Measurements from ENCODE around the gene KCNQ2. TPM values are rescaled to one million over a fixed set of nuclear protein-coding genes. Genes with fewer than 3 reads are reported as not detected.

KCNQ2 gene
- total RNA-seq, 1 experiment from 2014 or later = 0.25 TPM

DNA sequence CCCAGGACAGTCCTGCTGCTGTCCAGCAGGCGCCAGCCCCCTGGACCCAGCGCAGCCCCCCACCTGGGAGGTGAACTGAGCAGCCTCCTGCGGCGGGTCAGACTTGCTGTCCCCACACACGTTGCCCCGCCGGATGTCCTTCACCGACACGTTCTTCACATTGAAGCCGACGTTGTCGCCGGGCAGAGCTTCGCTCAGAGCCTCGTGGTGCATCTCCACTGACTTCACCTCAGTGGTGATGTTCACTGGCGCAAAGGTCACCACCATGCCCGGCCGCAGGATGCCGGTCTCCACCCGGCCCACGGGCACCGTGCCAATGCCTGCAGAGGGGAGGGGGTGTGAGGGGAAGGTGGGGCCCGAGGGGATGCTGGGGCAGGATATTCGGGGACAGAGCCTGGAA lies 18.0 kb upstream of the KCNQ2 start:
- no peak overlapping the region for H3K4me3 ChIP-seq (ENCODE audit: low read depth, low read length)
- Mint-ChIP-seq H3K27ac (ENCODE audit: unreplicated experiment) (no peak overlapping the region), H3K36me3 (ENCODE audit: insufficient read depth, unreplicated experiment) (no peaks in the 10 kb centered on the region), H3K4me3 (ENCODE audit: unreplicated experiment) (no peak overlapping the region), H3K27me3 (ENCODE audit: insufficient read depth, unreplicated experiment) (no peaks in the 10 kb centered on the region), H3K9me3 (ENCODE audit: unreplicated experiment) (peaks cover 20% of the 10 kb centered on the region), H3K4me1 (ENCODE audit: low read depth, unreplicated experiment) (no peaks in the 10 kb centered on the region)
- no peak for DNase-seq
- no peaks in the 10 kb centered on the region for H3K4me1 ChIP-seq
- ChIA-PET CTCF (no interaction called here), POLR2A (no interaction called here)
- TF ChIP-seq, protein P1, sequence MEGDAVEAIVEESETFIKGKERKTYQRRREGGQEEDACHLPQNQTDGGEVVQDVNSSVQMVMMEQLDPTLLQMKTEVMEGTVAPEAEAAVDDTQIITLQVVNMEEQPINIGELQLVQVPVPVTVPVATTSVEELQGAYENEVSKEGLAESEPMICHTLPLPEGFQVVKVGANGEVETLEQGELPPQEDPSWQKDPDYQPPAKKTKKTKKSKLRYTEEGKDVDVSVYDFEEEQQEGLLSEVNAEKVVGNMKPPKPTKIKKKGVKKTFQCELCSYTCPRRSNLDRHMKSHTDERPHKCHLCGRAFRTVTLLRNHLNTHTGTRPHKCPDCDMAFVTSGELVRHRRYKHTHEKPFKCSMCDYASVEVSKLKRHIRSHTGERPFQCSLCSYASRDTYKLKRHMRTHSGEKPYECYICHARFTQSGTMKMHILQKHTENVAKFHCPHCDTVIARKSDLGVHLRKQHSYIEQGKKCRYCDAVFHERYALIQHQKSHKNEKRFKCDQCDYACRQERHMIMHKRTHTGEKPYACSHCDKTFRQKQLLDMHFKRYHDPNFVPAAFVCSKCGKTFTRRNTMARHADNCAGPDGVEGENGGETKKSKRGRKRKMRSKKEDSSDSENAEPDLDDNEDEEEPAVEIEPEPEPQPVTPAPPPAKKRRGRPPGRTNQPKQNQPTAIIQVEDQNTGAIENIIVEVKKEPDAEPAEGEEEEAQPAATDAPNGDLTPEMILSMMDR (IDR thresholded peaks at IDR 0.05; ENCODE audit: insufficient read depth in 1 of 2, low read depth in 1 of 2, low read length in 1 of 2, severe bottlenecking in 1 of 2, unreplicated experiment in 1 of 2) = no peak
- no peaks in the 10 kb centered on the region for H3K36me3 ChIP-seq (ENCODE audit: control insufficient read depth, insufficient read depth, low read length)
- H3K27me3 ChIP-seq (replicated peaks; ENCODE audit: control insufficient read depth, insufficient read depth, low read length) = no peaks in the 10 kb centered on the region
- intact Hi-C loops (cut with micrococcal nuclease; ENCODE audit: unreplicated experiment) = no loop called here
- H3K9me3 ChIP-seq = no peaks in the 10 kb centered on the region
- no TSS peak for BruUV-seq (replicated peaks)

DNA sequence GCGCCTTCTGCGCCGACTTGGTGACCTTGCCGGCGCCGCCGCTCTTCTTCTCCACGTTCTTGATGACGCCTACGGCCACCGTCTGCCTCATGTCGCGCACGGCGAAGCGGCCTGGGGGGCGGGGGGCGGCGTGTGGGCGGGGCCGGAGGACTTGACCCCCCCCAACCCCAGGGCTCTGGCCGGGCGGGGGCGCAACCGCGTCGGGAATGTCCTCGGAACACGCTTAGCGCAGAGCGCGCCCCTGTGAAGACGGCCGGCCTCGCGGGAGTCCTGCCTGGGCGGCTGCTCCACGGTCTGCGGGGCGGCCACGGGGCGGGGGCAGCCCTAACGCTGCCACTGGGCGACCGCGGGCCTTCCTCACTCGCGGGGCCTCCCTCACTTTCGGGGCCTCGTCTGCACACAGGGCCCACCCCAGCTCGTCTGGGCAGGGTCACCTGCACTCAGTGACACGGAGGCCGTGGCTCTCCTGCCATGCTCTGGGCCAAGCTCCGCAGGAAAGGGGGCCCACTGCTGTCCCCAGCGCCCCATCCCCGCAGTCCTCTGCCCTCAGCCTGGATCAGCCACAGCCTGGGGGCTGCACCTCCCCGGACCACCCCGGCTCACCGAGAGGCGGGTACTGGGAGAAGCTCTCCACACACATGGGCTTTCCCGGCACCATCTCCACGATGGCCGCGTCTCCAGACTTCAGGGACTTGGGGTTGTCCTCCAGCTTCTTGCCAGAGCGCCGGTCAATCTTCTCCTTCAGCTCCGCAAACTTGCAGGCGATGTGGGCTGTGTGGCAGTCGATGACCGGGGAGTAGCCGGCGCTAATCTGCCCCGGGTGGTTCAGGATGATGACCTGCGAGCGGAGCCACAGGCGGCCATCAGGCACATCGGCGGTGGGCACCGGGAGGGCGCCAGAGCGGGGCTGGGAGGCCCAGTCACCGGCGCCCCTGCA lies 16.1 kb upstream of the KCNQ2 start:
- Histone ChIP-seq H3K4me3 (ENCODE audit: low read depth, low read length) (no peak overlapping the region), H3K4me1 (no peaks in the 10 kb centered on the region), H3K27me3 (replicated peaks; ENCODE audit: control insufficient read depth, insufficient read depth, low read length) (no peaks in the 10 kb centered on the region), H3K36me3 (ENCODE audit: control insufficient read depth, insufficient read depth, low read length) (no peaks in the 10 kb centered on the region), H3K9me3 (no peaks in the 10 kb centered on the region)
- Mint-ChIP-seq H3K4me3 (ENCODE audit: unreplicated experiment) (no peak overlapping the region), H3K27ac (ENCODE audit: unreplicated experiment) (no peak overlapping the region), H3K9me3 (ENCODE audit: unreplicated experiment) (peaks cover 20% of the 10 kb centered on the region), H3K27me3 (ENCODE audit: insufficient read depth, unreplicated experiment) (peaks cover 4% of the 10 kb centered on the region), H3K36me3 (ENCODE audit: insufficient read depth, unreplicated experiment) (no peaks in the 10 kb centered on the region), H3K4me1 (ENCODE audit: low read depth, unreplicated experiment) (no peaks in the 10 kb centered on the region)
- ChIA-PET POLR2A (no interaction called here), CTCF (no interaction called here)
- intact Hi-C loops (cut with micrococcal nuclease; ENCODE audit: unreplicated experiment) = loop anchor here (10.0 kb wide), 1 partner anchor 184 kb away; no protein-coding TSS in a partner anchor
- no peak for DNase-seq
- TF ChIP-seq, protein P1 (IDR thresholded peaks at IDR 0.05; ENCODE audit: insufficient read depth in 1 of 2, low read depth in 1 of 2, low read length in 1 of 2, severe bottlenecking in 1 of 2, unreplicated experiment in 1 of 2) = no peak
- BruUV-seq (replicated peaks) = no TSS peak

DNA sequence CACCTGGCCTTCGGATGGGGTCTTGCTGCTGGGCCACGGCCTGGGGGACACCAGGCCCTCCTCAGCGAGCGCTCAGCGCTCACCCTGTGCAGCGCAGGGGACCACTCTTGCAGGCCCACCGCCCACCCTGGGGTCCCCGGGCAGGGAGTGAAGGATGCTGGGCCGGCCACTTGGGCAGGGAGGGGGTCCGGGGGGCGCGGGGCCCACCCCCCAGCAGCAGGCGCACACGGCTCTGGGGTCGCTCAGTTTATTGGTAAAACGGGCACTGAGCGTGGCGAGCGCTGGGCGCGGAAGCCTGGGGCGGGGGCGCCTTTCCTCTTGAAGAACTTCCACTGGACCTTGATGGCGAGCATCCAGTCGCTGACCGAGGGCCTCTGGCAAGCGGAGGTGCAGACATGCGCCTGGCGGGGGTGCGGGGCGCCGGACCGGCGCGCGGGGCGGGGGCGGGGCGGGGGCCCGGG lies 15.4 kb upstream of the KCNQ2 start:
- no peaks in the 10 kb centered on the region for H3K27me3 ChIP-seq (replicated peaks; ENCODE audit: control insufficient read depth, insufficient read depth, low read length)
- intact Hi-C loops (cut with micrococcal nuclease; ENCODE audit: unreplicated experiment) = loop anchor here (10.0 kb wide), 1 partner anchor 183 kb away; no protein-coding TSS in a partner anchor
- no TSS peak for BruUV-seq (replicated peaks)
- TF ChIP-seq, protein P1 (IDR thresholded peaks at IDR 0.05; ENCODE audit: insufficient read depth in 1 of 2, low read depth in 1 of 2, low read length in 1 of 2, severe bottlenecking in 1 of 2, unreplicated experiment in 1 of 2) = no peak
- peaks cover 16% of the 10 kb centered on the region for H3K9me3 Mint-ChIP-seq (ENCODE audit: unreplicated experiment)
- POLR2A ChIA-PET = no interaction called here
- H3K4me3 ChIP-seq (ENCODE audit: low read depth, low read length) = no peak overlapping the region
- no peak overlapping the region for H3K27ac Mint-ChIP-seq (ENCODE audit: unreplicated experiment)
- H3K4me3 Mint-ChIP-seq (ENCODE audit: unreplicated experiment) = no peak overlapping the region
- no peaks in the 10 kb centered on the region for H3K9me3 ChIP-seq
- CTCF ChIA-PET = no interaction called here
- DNase-seq = no peak
- no peaks in the 10 kb centered on the region for H3K36me3 ChIP-seq (ENCODE audit: control insufficient read depth, insufficient read depth, low read length)
- no peaks in the 10 kb centered on the region for H3K36me3 Mint-ChIP-seq (ENCODE audit: insufficient read depth, unreplicated experiment)
- H3K4me1 Mint-ChIP-seq (ENCODE audit: low read depth, unreplicated experiment) = no peaks in the 10 kb centered on the region
- peaks cover 6% of the 10 kb centered on the region for H3K27me3 Mint-ChIP-seq (ENCODE audit: insufficient read depth, unreplicated experiment)
- 0 out of 2 replicates have a peak, but pooled peaks cover 5% of the 10 kb centered on the region for H3K4me1 ChIP-seq

Measured in Caco-2 (cell line).